Gastroesophageal sphincter (tissue), 4 donors: ENCODE measurements around the gene SHISAL2A. TPM values are rescaled to one million over a fixed set of nuclear protein-coding genes. Genes with fewer than 3 reads are reported as not detected.

ENCODE experiments used
- ATAC-seq: fragments of 150-250 bp; one replicate; pipeline ENCODE4 v1.9.1; 2016; ENCODE audit warnings: mild to moderate bottlenecking, moderate library complexity
- H3K27ac ChIP-seq, 4 donors: fragments of 200-600 bp; sonication (generic) in 3 of 4; 1 replicate in 3 of 4; 2 replicates in 1 of 4; pipeline ENCODE4 v1.5.1; 2016 to 2019
- H3K27me3 ChIP-seq: fragments of 200-600 bp; sonication (generic); one replicate; pipeline ENCODE4 v1.5.1; 2019
- H3K36me3 ChIP-seq, 2 donors: fragments of 200-600 bp; sonication (generic); one replicate each; pipeline ENCODE4 v1.5.1; 2019; ENCODE audit warnings: control low read depth in 1 of 2
- H3K4me1 ChIP-seq, 3 donors: fragments of 200-600 bp; sonication (generic); 1 replicate in 2 of 3; 2 replicates in 1 of 3; pipeline ENCODE4 v1.5.1; 2016 to 2019; ENCODE audit warnings: control low read depth in 2 of 3
- H3K4me3 ChIP-seq, 2 donors: fragments of 200-600 bp; sonication (generic); one replicate each; pipeline ENCODE4 v1.5.1; 2019; ENCODE audit warnings: mild to moderate bottlenecking in 1 of 2, moderate library complexity in 1 of 2
- H3K9me3 ChIP-seq, 3 donors: fragments of 200-600 bp; sonication (generic); one replicate each; pipeline ENCODE4 v1.5.1; 2017 to 2019; ENCODE audit warnings: control low read depth in 2 of 3
- EP300 ChIP-seq: sonication (generic); formaldehyde crosslinking; IDR thresholded peaks from one replicate; pipeline ENCODE4 v1.6.1; 2017; ENCODE audit warnings: antibody characterized with exemption, mild to moderate bottlenecking
- POLR2A ChIP-seq, 2 donors: fragments of 450-650 bp; IDR thresholded peaks; one replicate each; pipeline ENCODE4 v1.6.1; 2017; ENCODE audit warnings: antibody characterized with exemption in 2 of 2, mild to moderate bottlenecking in 2 of 2, moderate library complexity in 1 of 2
- POLR2AphosphoS5 ChIP-seq: sonication (generic); formaldehyde crosslinking; IDR thresholded peaks from one replicate; pipeline ENCODE4 v1.6.1; 2017; ENCODE audit warnings: antibody characterized with exemption
- WGBS, 2 donors: methylation state at CpG; one replicate each; pipeline ENCODE4 v1.1.5; 2018; ENCODE audit warnings: low coverage in 1 of 2; 5-methylcytosine and 5-hydroxymethylcytosine counted together
- total RNA-seq, 4 donors: library from RNA; depleted of rRNA; stranded (reverse); fragments of >200 nt; gene quantifications; one replicate each; pipeline ENCODE4 v1.1.0, GENCODE V29; 2016
- TF ChIP-seq, protein P1 (sequence below), 4 experiments: fragments of 200-600 bp in 2 of 4; fragments of 450-650 bp in 2 of 4; sonication (generic) in 1 of 4; IDR thresholded peaks; one replicate each; pipeline ENCODE4 v1.5.1; 2017 to 2019; ENCODE audit warnings: antibody characterized with exemption in 4 of 4, mild to moderate bottlenecking in 2 of 4, moderate library complexity in 2 of 4

The SHISAL2A gene
- total RNA-seq, 4 donors from 2014 or later, result not detected

DNA sequence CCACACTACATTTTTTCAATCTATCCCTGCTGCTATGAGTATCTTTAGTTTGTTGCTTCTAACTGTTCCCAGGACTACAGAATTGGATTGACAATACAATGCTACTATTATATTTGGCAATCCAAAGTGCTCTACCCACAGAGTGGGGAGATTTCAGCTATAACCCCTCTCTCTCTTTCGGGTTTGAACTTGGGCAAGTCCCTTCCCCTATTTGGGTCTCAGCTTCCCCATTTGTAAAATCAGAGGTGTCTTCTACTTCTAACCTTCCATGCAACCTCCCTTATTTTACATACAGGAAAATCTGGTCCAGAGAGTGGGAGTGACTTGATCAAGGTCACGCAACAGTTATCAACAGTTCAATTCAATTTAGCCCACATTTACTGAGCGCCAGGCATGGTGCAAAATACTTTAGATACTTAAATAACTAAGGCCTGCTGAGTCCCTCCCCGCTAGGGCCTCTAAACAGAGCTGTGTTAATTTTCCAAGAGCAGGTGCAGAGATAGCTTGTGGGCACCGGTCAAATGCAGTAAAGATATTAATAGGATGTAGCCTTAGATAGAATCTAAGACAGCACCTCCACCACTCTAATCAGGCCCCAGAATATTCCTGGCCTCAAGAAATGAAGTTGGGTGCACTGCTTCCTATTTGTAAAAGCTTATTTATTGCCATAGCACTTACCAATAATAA, 40.2 kb upstream of the SHISAL2A start:
- TF ChIP-seq POLR2A (IDR thresholded peaks at IDR 0.05) (no peak), POLR2AphosphoS5 (no peak), EP300 (no peak)
- TF ChIP-seq, protein P1, sequence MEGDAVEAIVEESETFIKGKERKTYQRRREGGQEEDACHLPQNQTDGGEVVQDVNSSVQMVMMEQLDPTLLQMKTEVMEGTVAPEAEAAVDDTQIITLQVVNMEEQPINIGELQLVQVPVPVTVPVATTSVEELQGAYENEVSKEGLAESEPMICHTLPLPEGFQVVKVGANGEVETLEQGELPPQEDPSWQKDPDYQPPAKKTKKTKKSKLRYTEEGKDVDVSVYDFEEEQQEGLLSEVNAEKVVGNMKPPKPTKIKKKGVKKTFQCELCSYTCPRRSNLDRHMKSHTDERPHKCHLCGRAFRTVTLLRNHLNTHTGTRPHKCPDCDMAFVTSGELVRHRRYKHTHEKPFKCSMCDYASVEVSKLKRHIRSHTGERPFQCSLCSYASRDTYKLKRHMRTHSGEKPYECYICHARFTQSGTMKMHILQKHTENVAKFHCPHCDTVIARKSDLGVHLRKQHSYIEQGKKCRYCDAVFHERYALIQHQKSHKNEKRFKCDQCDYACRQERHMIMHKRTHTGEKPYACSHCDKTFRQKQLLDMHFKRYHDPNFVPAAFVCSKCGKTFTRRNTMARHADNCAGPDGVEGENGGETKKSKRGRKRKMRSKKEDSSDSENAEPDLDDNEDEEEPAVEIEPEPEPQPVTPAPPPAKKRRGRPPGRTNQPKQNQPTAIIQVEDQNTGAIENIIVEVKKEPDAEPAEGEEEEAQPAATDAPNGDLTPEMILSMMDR (IDR thresholded peaks at IDR 0.05), result no peak
- H3K4me1 ChIP-seq, result no peaks in the 10 kb centered on the region
- no peak overlapping the region for H3K4me3 ChIP-seq
- ATAC-seq, result no peak
- WGBS, 2 donors, result 72% methylated on average over 2 of the region's 5 CpGs; no CpG with 5 or more reads in 1 of the 2 donors
- no peaks in the 10 kb centered on the region for H3K27me3 ChIP-seq
- no peak overlapping the region for H3K27ac ChIP-seq
- H3K9me3 ChIP-seq, result no peaks in the 10 kb centered on the region
- H3K36me3 ChIP-seq, result no peaks in the 10 kb centered on the region

GRCh38 chr1:52593495-52593894, 39.5 kb upstream of the SHISAL2A start:
- no peak overlapping the region for H3K27ac ChIP-seq
- whole genome bisulfite sequencing, 2 donors, result 86 to 93% methylated on average over 1 of the region's 1 CpG
- no peak for ATAC-seq
- no peaks in the 10 kb centered on the region for H3K4me1 ChIP-seq
- no peaks in the 10 kb centered on the region for H3K36me3 ChIP-seq
- no peaks in the 10 kb centered on the region for H3K27me3 ChIP-seq
- H3K4me3 ChIP-seq, result no peak overlapping the region
- TF ChIP-seq POLR2A (IDR thresholded peaks at IDR 0.05) (no peak), EP300 (no peak), POLR2AphosphoS5 (no peak)
- TF ChIP-seq, protein P1 (IDR thresholded peaks at IDR 0.05), result no peak
- H3K9me3 ChIP-seq, result no peaks in the 10 kb centered on the region

DNA sequence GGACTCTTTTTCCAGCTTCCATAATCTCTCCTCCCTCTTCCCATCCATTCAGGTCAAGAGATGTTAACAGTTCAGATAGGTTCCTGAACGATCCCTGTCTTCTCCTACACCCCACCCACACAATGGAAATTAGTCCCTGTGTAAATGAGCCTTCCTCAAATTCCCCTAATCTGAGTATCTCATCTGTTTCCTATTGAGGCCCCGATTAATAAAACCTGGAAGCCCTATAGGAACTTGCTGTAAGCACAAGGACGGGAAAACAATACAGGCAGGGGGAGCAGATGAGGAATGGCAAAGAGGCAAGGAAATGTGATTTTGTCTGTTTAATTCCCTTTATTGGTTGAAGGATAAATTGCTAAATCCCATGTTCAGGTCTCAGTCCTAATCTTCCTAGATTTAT, 37.9 kb upstream of the SHISAL2A start:
- no peak for ATAC-seq
- whole genome bisulfite sequencing, 2 donors, result 48 to 63% methylated on average over 1 to 3 of the region's 3 CpGs

DNA sequence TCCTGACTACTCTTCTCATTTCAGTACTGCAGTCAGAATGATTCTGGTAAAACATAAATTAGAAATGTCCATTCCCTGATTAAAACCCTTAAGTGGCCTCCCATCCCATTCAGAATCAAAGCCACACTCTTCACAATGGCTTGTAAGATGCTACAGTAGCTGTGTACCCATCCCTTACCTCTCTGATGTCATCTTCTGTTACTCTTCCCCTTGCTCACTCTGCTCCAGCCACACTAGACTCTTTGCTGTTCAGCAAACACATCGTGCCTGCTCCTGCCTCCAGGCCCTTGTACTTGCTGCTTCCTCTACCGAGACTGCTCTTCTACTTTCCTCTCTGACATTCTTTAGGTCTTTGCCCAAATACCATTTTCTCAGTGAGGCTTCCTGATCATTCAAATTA, 35.1 kb upstream of the SHISAL2A start:
- no peaks in the 10 kb centered on the region for H3K9me3 ChIP-seq
- H3K4me3 ChIP-seq, result no peak overlapping the region
- 71 to 75% methylated on average over 2 of the region's 2 CpGs for WGBS, 2 donors
- no peaks in the 10 kb centered on the region for H3K36me3 ChIP-seq
- ATAC-seq, result no peak
- no peak overlapping the region for H3K27ac ChIP-seq
- peaks cover 0 to 14% (median 2%) of the 10 kb centered on the region in 3 donors for H3K4me1 ChIP-seq
- no peaks in the 10 kb centered on the region for H3K27me3 ChIP-seq
- TF ChIP-seq POLR2A (IDR thresholded peaks at IDR 0.05), result no peak
- TF ChIP-seq POLR2AphosphoS5, result no peak
- TF ChIP-seq, protein P1 (IDR thresholded peaks at IDR 0.05), result no peak

More for the DNA sequence above, 37.9 kb upstream of the SHISAL2A start:
- no peaks in the 10 kb centered on the region for H3K36me3 ChIP-seq
- no peak for TF ChIP-seq EP300
- TF ChIP-seq, protein P1 (IDR thresholded peaks at IDR 0.05), result no peak
- TF ChIP-seq POLR2A (IDR thresholded peaks at IDR 0.05), result no peak
- TF ChIP-seq POLR2AphosphoS5, result no peak
- no peaks in the 10 kb centered on the region for H3K27me3 ChIP-seq
- no peak overlapping the region for H3K27ac ChIP-seq
- H3K4me3 ChIP-seq, result no peak overlapping the region
- no peaks in the 10 kb centered on the region for H3K4me1 ChIP-seq
- H3K9me3 ChIP-seq, result no peaks in the 10 kb centered on the region

GRCh38 chr1:52598729-52599128, 34.2 kb upstream of the SHISAL2A start:
- no peaks in the 10 kb centered on the region for H3K36me3 ChIP-seq
- H3K27me3 ChIP-seq, result no peaks in the 10 kb centered on the region
- no peaks in the 10 kb centered on the region for H3K9me3 ChIP-seq
- peaks cover 0 to 23% (median 9%) of the 10 kb centered on the region in 3 donors for H3K4me1 ChIP-seq
- 92 to 93% methylated on average over 7 of the region's 7 CpGs for WGBS, 2 donors
- TF ChIP-seq POLR2A (IDR thresholded peaks at IDR 0.05) (no peak), POLR2AphosphoS5 (no peak), EP300 (no peak)
- H3K4me3 ChIP-seq, result no peak overlapping the region
- ATAC-seq, result no peak
- no peak overlapping the region for H3K27ac ChIP-seq
